Endothelial cell of umbilical vein (primary cell): Measurements from ENCODE around the gene CEP43. TPM values are rescaled to one million over a fixed set of nuclear protein-coding genes. Genes with fewer than 3 reads are reported as not detected.

Experiments
- BruUV-seq: library from RNA; stranded (reverse); fragments of 400-500 nt; replicated peaks from 2 replicates; lab custom pipeline; 2021; lab: Mats Ljungman, UMichigan
- CTCF ChIA-PET: fragments of 300-600, 350-600 bp; sonication (Branson Sonifier 250); formaldehyde crosslinking; loops from one replicate; lab custom pipeline; 2021; ENCODE audit warnings: antibody characterized with exemption, inconsistent platforms; lab: Charles Lee
- POLR2A ChIA-PET: fragments of 300-600, 350-600 bp; sonication (Branson Sonifier 250); formaldehyde crosslinking; loops from one replicate; lab custom pipeline; 2021; ENCODE audit warnings: antibody characterized with exemption, inconsistent platforms; lab: Charles Lee
- DNase-seq: peaks from one replicate; pipeline ENCODE4 v3.0.0-alpha.2; 2011; ENCODE audit warnings: low read depth, low spot score
- FAIRE-seq: peaks from 2 replicates; lab custom pipeline; 2011; peaks lifted over from hg19 to GRCh38; lab: Jason Lieb, UNC
- H2AFZ ChIP-seq: 2 replicates; pipeline ENCODE4 v1.6.0; 2012; ENCODE audit warnings: low read depth, low read length, control low read depth, inconsistent platforms
- H3K27ac ChIP-seq: 2 replicates; pipeline ENCODE4 v1.5.1; 2011; ENCODE audit warnings: low read depth, mild to moderate bottlenecking, control low read depth, low read length, moderate library complexity; ENCODE audit not compliant: insufficient read depth
- H3K27me3 ChIP-seq, 2 experiments: 2 replicates each; pipeline versions ENCODE4 v1.6.0 to v1.6.1; 2011; ENCODE audit warnings: low read length in 2 of 2, mixed read lengths in 1 of 2; ENCODE audit not compliant: control insufficient read depth in 2 of 2, insufficient read depth in 2 of 2
- H3K36me3 ChIP-seq, 2 experiments: 2 replicates in 1 of 2; 3 replicates in 1 of 2; pipeline ENCODE4 v1.5.1; 2011; ENCODE audit warnings: low read length in 2 of 2, mild to moderate bottlenecking in 1 of 2, moderate library complexity in 1 of 2; ENCODE audit not compliant: control insufficient read depth in 2 of 2, insufficient read depth in 2 of 2; ENCODE audit errors: extremely low read depth in 1 of 2
- H3K4me1 ChIP-seq: 3 replicates; pipeline ENCODE4 v1.5.1; 2011; ENCODE audit warnings: mild to moderate bottlenecking, low read length; ENCODE audit not compliant: control insufficient read depth, insufficient read depth; ENCODE audit errors: extremely low read depth
- H3K4me2 ChIP-seq: 2 replicates; pipeline ENCODE4 v1.6.1; 2011; ENCODE audit warnings: low read length, control low read depth, mixed read lengths; ENCODE audit not compliant: insufficient read depth
- H3K4me3 ChIP-seq, 3 experiments: fragments of 200-600 bp in 1 of 3; sonication (generic), shearing (Covaris generic) in 1 of 3; replicated peaks in 1 of 3; 2 replicates each; pipeline ENCODE4 v1.5.1; 2011 to 2016; ENCODE audit warnings: control low read depth in 3 of 3, low read length in 3 of 3, mild to moderate bottlenecking in 2 of 3, inconsistent platforms in 1 of 3, low read depth in 1 of 3, moderate library complexity in 1 of 3; ENCODE audit not compliant: insufficient read depth in 1 of 3
- H3K79me2 ChIP-seq: 2 replicates; pipeline ENCODE4 v1.6.0; 2012; ENCODE audit warnings: low read length, inconsistent platforms; ENCODE audit not compliant: control insufficient read depth, insufficient read depth
- H3K9ac ChIP-seq: replicated peaks from 2 replicates; pipeline ENCODE3; 2011; ENCODE audit warnings: low read length, control low read depth; ENCODE audit not compliant: insufficient read depth; ENCODE audit errors: extremely low read depth
- H3K9me1 ChIP-seq: replicated peaks from 3 replicates; pipeline ENCODE4 v1.6.0; 2011; ENCODE audit warnings: mild to moderate bottlenecking, low read length; ENCODE audit not compliant: control insufficient read depth, insufficient read depth; ENCODE audit errors: extremely low read depth
- H3K9me3 ChIP-seq: replicated peaks from 2 replicates; pipeline ENCODE4 v1.5.1; 2012; ENCODE audit warnings: low read length, inconsistent platforms; ENCODE audit not compliant: control insufficient read depth, insufficient read depth
- H4K20me1 ChIP-seq: replicated peaks from 2 replicates; pipeline ENCODE3; 2011; ENCODE audit warnings: mild to moderate bottlenecking, low read length; ENCODE audit not compliant: control insufficient read depth, insufficient read depth; ENCODE audit errors: extremely low read depth
- EZH2 ChIP-seq: IDR thresholded peaks from 2 replicates; pipeline ENCODE4 v1.6.1; 2012; ENCODE audit warnings: borderline replicate concordance, low read depth, mild to moderate bottlenecking, moderate library complexity, low read length, inconsistent platforms; ENCODE audit not compliant: severe bottlenecking
- FOS ChIP-seq: IDR thresholded peaks from 2 replicates; pipeline ENCODE4 v1.6.1; 2011; ENCODE audit warnings: mild to moderate bottlenecking, low read length, moderate library complexity, borderline replicate concordance; ENCODE audit not compliant: insufficient read depth
- GATA2 ChIP-seq: IDR thresholded peaks from 2 replicates; pipeline ENCODE4 v1.7.0; 2011; ENCODE audit warnings: low read depth, mild to moderate bottlenecking, moderate library complexity, mixed read lengths, low read length; ENCODE audit not compliant: insufficient read length, insufficient read depth
- MYC ChIP-seq: IDR thresholded peaks from one replicate; pipeline ENCODE4 v1.6.1; 2011; ENCODE audit warnings: mild to moderate bottlenecking, low read depth, low read length
- POLR2A ChIP-seq: IDR thresholded peaks from 2 replicates; pipeline ENCODE4 v1.6.1; 2012; ENCODE audit warnings: low read depth, mild to moderate bottlenecking, control low read depth, low read length
- POLR2AphosphoS5 ChIP-seq: IDR thresholded peaks from 2 replicates; pipeline ENCODE4 v1.6.1; 2012; ENCODE audit warnings: low read depth, mild to moderate bottlenecking, control low read depth, low read length, moderate library complexity; ENCODE audit not compliant: insufficient read depth
- dilution Hi-C: fragments of 300-500 bp; cut with MboI; formaldehyde crosslinking; loops from one replicate; pipeline ENCODE4 v1.15.0; 2019; ENCODE audit warnings: low sequenced_read_pairs; ENCODE audit not compliant: extremely low pct_ligation_motif_present
- intact Hi-C: fragments of 100-400 bp; cut with micrococcal nuclease; formaldehyde crosslinking; loops from one replicate; pipeline ENCODE4 v1.10.0; 2022
- polyA plus RNA-seq, 4 experiments: library from polyadenylated mRNA; depleted of rRNA in 3 of 4; stranded (reverse) in 3 of 4; unstranded in 1 of 4; fragments of >200 nt; gene quantifications; 2 replicates each; pipeline versions ENCODE4 v1.2.1 to v1.2.3, GENCODE V29; 2011 to 2012; ENCODE audit warnings: missing spikeins in 1 of 4
- total RNA-seq: library from RNA; stranded (reverse); gene quantifications from 2 replicates; pipeline ENCODE4 v1.2.3, GENCODE V29; 2021
- TF ChIP-seq, protein P1 (sequence below): IDR thresholded peaks from 2 replicates; pipeline ENCODE4 v1.6.1; 2011; ENCODE audit not compliant: insufficient read depth, insufficient read length

CEP43 gene
- total and polyA plus RNA-seq, 2 donors (not counting 3 experiments of a cell fraction or from before 2014, with no cell fraction given), result 6.5 to 22.5 TPM

DNA sequence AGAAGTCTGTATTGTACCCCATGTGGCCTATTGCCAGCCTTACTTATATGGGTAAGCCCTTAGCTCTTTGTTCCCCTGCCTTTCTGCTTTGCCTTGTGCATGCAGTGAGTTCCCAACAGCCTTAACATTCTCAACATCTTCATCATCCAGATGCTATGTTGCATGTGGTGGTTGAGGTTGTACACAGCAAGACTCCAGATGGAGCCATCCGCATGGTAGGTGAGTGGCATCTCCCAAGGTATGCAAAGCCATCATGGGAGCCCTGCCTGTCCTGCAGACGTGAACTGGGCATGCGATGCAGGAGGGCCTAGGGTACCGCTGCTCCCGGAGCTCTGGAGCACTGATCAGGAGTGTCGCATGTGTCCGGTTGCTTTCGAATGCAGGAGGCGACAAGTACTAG lies 16.1 kb downstream of the CEP43 start:
- FAIRE-seq (no peak), DNase-seq (no peak)
- no peak overlapping the region for H3K27ac ChIP-seq
- ChIA-PET CTCF (interaction anchor here (0.8 kb wide), 1 partner anchor 26 kb away, joined by 3 read pairs; no protein-coding TSS in a partner anchor), POLR2A (no interaction called here)
- H3K36me3 ChIP-seq, result peaks cover 7 to 8% of the 10 kb centered on the region in 2 experiments
- H3K9me3 ChIP-seq, result no peaks in the 10 kb centered on the region
- no peaks in the 10 kb centered on the region for H4K20me1 ChIP-seq
- no TSS peak for BruUV-seq
- no peak overlapping the region for H3K4me2 ChIP-seq
- no peaks in the 10 kb centered on the region for H3K4me1 ChIP-seq
- dilution Hi-C loops, result no loop called here
- H3K27me3 ChIP-seq, result no peaks in the 10 kb centered on the region
- no peak for TF ChIP-seq POLR2AphosphoS5
- no peak for TF ChIP-seq FOS
- H3K4me3 ChIP-seq, result no peak overlapping the region
- no peak overlapping the region for H2AFZ ChIP-seq
- no peak overlapping the region for H3K9ac ChIP-seq
- no peaks in the 10 kb centered on the region for H3K9me1 ChIP-seq
- no peaks in the 10 kb centered on the region for H3K79me2 ChIP-seq
- intact Hi-C loops, result no loop called here

DNA sequence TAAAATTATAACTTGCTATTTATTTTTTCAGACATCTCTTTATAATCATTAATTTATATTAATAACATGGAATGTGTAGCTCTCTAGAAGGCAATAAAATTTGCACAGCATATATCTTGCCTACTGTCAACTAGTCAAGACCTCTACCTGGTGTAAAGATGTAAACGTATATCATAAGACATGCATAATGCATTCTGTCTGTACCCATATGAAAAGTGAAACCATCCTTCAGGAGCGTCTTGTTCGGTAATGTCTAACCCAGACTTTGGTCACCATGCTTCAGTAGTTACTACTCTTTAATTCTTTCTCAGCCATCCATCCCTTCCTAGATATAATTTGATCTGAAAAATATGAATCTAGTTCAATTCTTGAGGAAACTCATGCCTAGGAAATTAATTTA lies 21.0 kb downstream of the CEP43 start:
- BruUV-seq, result no TSS peak
- intact Hi-C loops, result no loop called here
- Histone ChIP-seq H3K4me1 (no peaks in the 10 kb centered on the region), H3K9me3 (no peaks in the 10 kb centered on the region), H3K36me3 (peaks cover 5 to 6% of the 10 kb centered on the region in 2 experiments), H3K27me3 (no peaks in the 10 kb centered on the region), H3K9me1 (no peaks in the 10 kb centered on the region), H3K4me2 (no peak overlapping the region), H4K20me1 (no peaks in the 10 kb centered on the region), H3K79me2 (no peaks in the 10 kb centered on the region), H3K4me3 (no peak overlapping the region), H3K9ac (no peak overlapping the region), H3K27ac (no peak overlapping the region), H2AFZ (no peak overlapping the region)
- TF ChIP-seq POLR2A, result no peak
- no peak for TF ChIP-seq POLR2AphosphoS5
- TF ChIP-seq EZH2, result no peak
- TF ChIP-seq MYC, result no peak
- TF ChIP-seq, protein P1, sequence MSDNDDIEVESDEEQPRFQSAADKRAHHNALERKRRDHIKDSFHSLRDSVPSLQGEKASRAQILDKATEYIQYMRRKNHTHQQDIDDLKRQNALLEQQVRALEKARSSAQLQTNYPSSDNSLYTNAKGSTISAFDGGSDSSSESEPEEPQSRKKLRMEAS, result no peak
- no peak for TF ChIP-seq GATA2
- DNase-seq, result no peak
- FAIRE-seq, result no peak
- ChIA-PET POLR2A (no interaction called here), CTCF (no interaction called here)
- dilution Hi-C loops, result no loop called here
